Measurements from ENCODE around the gene OR2AT4.

Gene OR2AT4
- 0 reads per million in 3 donors for total RNA-seq

DNA sequence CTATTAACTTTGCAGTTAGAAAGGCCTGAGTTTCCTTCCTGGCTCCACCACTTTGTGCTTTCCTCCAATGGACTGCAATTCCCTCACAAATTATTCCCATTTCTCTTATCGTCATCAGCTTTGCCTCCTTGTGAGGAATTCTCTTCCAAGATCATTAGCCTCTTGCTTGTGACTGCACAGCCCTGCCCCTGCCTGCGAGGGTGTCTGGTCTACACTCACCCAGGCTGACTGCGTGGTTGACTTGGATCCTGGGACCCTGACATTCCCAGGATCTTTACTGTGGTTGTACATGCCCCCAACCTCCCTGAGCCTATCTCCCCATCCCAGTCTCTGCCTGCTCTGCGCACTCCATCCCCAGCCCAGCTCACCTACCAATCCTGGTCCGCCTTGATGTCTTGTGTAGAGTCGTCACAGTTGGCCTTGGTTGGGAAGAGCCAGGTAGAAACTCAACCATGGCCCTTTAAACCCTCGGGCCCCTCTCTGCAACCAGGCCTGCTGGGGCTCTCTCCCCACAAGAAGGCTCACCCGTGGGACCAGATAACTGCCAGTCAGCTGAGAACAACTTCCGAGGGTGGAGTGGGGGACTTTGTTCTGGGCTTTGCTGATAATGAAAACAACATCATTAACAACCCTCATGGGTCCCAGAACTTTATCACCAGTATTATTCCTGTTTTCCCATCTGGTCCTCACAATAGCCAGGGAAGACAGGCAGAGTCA, at the start of gene OR2AT4:
TSS of gene OR2AT4 (minus strand) at position 421 of the 717 bp plus-strand sequence.
- Histone ChIP-seq H3K4me3 (ENCODE audit: insufficient read depth, low read depth, low read length, poor library complexity, severe bottlenecking) (no peak within 1 kb of the TSS), H3K4me1 (ENCODE audit: control insufficient read depth, insufficient read depth, low read length, poor library complexity, severe bottlenecking) (no peaks in the 10 kb centered on the region), H3K36me3 (ENCODE audit: control insufficient read depth, insufficient read depth, low read length) (no peaks in the 10 kb centered on the region), H3K27me3 (replicated peaks; ENCODE audit: control insufficient read depth, insufficient read depth, low read length, poor library complexity, severe bottlenecking) (peaks cover 5% of the 10 kb centered on the region), H3K27ac (ENCODE audit: insufficient read depth, low read length, poor library complexity, severe bottlenecking) (no peak within 1 kb of the TSS), H3K9me3 (ENCODE audit: control insufficient read depth, low read length) (no peaks in the 10 kb centered on the region)
- DNase-seq: no peak

DNA sequence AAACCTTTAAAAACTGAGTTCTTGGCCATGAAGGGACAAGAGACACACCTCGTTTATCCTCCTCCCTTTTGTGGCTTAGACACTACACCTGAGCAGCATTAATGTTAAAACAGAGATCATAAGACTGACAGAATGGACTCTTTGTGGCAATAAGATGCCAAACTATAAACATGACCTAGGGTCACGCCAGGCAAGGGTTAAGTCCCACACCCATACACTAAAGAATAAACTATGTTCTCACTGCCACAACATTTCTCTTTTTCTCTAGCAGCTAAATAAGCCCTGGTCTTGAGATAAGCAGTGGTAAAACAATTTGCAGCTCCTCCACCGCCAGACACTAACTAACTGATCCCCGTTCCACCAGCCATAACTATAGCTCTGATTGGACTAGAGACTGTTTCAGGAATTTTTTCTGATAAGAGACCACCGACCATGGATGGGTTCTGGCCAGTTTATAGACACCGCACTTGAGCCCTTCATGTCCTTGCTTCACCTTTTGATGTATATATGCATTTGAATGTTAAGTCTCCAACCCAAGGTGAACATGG, 49.4 kb upstream of the OR2AT4 start:
- H3K36me3 ChIP-seq (ENCODE audit: control insufficient read depth, insufficient read depth, low read length): no peaks in the 10 kb centered on the region
- DNase-seq: no peak

DNA sequence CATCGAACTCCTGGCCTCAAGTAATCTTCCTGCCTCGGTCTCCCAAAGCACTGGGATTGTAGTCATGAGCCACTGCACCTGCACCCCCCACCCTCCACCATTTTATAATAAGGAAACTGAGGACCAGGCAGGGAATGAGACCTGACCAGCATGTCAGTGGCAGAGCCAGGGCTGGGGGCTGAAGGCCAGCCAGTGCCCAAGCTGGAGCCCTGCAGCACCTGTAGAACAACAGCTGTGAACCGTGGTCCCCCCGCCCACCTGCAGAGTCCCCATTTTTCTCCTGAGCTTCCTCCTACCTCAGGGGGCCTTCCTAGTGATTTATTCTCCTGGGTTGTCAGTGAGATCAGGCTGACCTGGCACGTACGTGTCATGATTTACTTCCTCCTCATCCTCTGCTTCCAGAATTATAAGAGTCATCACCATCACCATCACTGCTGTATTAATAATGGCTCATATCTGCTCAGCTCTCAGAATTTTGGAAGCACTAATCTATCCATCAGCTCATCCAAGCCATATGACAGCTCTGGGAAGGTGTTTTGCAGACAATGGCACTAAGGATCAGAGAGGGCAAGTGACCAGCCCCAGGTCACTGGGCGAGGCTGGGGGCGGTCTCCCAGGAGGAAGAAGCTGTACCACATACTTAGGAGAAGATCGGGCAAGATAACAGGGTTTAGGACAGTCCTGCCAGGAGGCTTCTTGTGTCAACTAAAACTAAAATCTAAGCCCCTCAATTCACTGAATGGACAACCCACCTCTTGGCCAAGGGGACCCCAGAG, 48.7 kb upstream of the OR2AT4 start:
- no peak for DNase-seq
- Histone ChIP-seq H3K4me3 (ENCODE audit: insufficient read depth, low read depth, low read length, poor library complexity, severe bottlenecking) (no peak overlapping the region), H3K9me3 (ENCODE audit: control insufficient read depth, low read length) (no peaks in the 10 kb centered on the region), H3K27ac (ENCODE audit: insufficient read depth, low read length, poor library complexity, severe bottlenecking) (no peak overlapping the region), H3K27me3 (replicated peaks; ENCODE audit: control insufficient read depth, insufficient read depth, low read length, poor library complexity, severe bottlenecking) (no peaks in the 10 kb centered on the region), H3K36me3 (ENCODE audit: control insufficient read depth, insufficient read depth, low read length) (no peaks in the 10 kb centered on the region), H3K4me1 (ENCODE audit: control insufficient read depth, insufficient read depth, low read length, poor library complexity, severe bottlenecking) (peaks cover 22% of the 10 kb centered on the region)

More for the DNA sequence above, 49.4 kb upstream of the OR2AT4 start:
- Histone ChIP-seq H3K9me3 (ENCODE audit: control insufficient read depth, low read length) (no peaks in the 10 kb centered on the region), H3K27ac (ENCODE audit: insufficient read depth, low read length, poor library complexity, severe bottlenecking) (no peak overlapping the region), H3K4me1 (ENCODE audit: control insufficient read depth, insufficient read depth, low read length, poor library complexity, severe bottlenecking) (peaks cover 18% of the 10 kb centered on the region), H3K27me3 (replicated peaks; ENCODE audit: control insufficient read depth, insufficient read depth, low read length, poor library complexity, severe bottlenecking) (no peaks in the 10 kb centered on the region), H3K4me3 (ENCODE audit: insufficient read depth, low read depth, low read length, poor library complexity, severe bottlenecking) (no peak overlapping the region)

DNA sequence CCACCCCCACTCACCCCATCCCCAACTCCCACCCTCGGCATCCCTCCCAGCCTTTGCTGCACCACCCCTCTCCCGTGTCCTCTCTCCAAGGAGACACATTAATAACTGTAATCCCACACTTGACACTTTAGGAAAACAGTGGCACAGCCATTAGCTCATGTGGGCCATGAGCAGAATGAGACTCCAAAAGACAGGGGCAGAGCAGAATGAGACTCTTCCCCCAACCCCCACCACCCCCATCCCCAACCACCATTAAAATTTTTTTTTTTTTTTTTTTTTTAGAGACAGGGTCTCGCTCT, 48.0 kb upstream of the OR2AT4 start:
- no peaks in the 10 kb centered on the region for H3K27me3 ChIP-seq (replicated peaks; ENCODE audit: control insufficient read depth, insufficient read depth, low read length, poor library complexity, severe bottlenecking)
- no peaks in the 10 kb centered on the region for H3K9me3 ChIP-seq (ENCODE audit: control insufficient read depth, low read length)
- peaks cover 22% of the 10 kb centered on the region for H3K4me1 ChIP-seq (ENCODE audit: control insufficient read depth, insufficient read depth, low read length, poor library complexity, severe bottlenecking)
- H3K27ac ChIP-seq (ENCODE audit: insufficient read depth, low read length, poor library complexity, severe bottlenecking): no peak overlapping the region
- no peak for DNase-seq
- no peak overlapping the region for H3K4me3 ChIP-seq (ENCODE audit: insufficient read depth, low read depth, low read length, poor library complexity, severe bottlenecking)
- no peaks in the 10 kb centered on the region for H3K36me3 ChIP-seq (ENCODE audit: control insufficient read depth, insufficient read depth, low read length)

DNA sequence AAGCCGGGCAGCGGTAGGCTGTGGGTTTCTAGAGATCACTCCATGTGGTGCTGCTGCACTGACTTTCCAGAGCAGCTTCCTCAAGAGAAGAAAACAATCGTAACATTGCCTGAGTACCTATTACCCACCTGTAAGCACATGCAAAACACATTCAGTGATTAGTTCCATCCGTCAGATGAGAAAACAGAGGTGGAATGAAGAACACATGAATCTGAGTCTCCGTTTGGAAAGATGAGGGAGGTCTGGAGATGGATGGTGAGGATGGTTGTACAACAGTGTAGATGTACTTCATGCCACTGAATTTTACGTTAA, 46.7 kb upstream of the OR2AT4 start:
- Histone ChIP-seq H3K4me1 (ENCODE audit: control insufficient read depth, insufficient read depth, low read length, poor library complexity, severe bottlenecking) (peaks cover 22% of the 10 kb centered on the region), H3K27ac (ENCODE audit: insufficient read depth, low read length, poor library complexity, severe bottlenecking) (no peak overlapping the region), H3K4me3 (ENCODE audit: insufficient read depth, low read depth, low read length, poor library complexity, severe bottlenecking) (no peak overlapping the region), H3K27me3 (replicated peaks; ENCODE audit: control insufficient read depth, insufficient read depth, low read length, poor library complexity, severe bottlenecking) (no peaks in the 10 kb centered on the region), H3K9me3 (ENCODE audit: control insufficient read depth, low read length) (no peaks in the 10 kb centered on the region), H3K36me3 (ENCODE audit: control insufficient read depth, insufficient read depth, low read length) (no peaks in the 10 kb centered on the region)
- DNase-seq: no peak

DNA sequence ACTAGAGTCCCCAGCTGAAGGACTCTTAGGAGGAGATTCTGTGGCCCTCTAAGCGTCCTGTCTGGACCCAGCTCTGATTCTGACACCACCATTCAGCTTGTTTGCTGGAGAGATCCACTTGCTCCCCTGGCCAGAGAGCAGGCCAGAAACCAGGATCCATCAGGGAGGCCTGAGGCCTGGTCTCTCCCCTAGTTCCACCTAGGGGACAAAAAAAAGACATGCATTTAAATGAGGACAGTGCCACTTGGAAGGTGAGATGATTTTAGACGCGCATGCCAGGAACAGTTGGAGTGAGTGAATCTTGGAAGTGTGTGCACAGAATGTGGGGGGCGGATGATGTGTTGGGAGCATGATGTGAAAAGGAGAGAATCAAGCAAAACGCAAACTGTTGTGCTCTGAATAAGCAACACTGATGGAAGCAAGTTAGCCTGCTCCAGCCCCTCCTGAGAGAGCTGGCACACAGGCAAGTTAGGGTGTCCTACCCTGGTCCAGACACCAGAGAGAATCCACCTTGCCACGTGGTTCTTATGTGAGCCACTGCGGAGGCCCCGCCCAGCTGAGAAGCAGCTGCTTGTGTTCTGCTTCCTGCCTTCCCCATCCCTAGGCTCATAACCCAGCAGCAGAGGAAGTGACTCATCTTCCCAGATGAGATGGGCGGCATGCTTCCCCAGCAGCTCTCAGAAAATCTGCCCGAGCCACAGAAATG, 46.2 kb upstream of the OR2AT4 start:
- DNase-seq: peak; percentile 41 to 57 (median 44)
- no peak overlapping the region for H3K27ac ChIP-seq (ENCODE audit: insufficient read depth, low read length, poor library complexity, severe bottlenecking)

DNA sequence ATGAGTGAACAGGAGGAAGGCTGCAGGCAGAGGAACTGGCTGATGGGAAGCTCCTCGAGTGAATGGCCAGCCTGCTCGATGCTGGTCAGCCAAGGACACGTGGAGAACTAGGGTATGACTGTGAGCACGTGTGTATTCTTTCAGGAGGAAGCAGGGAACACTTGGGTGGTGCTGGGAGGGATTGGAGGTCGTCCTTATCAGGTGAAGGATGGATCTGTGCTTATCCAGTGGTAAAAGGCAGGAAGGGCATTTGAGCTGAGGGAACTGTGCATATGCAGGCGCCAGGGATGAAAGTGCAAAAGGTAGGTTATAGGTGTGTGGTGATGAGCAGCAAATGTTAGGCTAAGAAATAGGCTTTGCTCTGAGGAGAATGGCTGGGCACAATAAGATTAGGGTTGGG, 44.5 kb upstream of the OR2AT4 start:
- no peaks in the 10 kb centered on the region for H3K27me3 ChIP-seq (replicated peaks; ENCODE audit: control insufficient read depth, insufficient read depth, low read length, poor library complexity, severe bottlenecking)
- no peak overlapping the region for H3K27ac ChIP-seq (ENCODE audit: insufficient read depth, low read length, poor library complexity, severe bottlenecking)
- DNase-seq: no peak
- H3K4me1 ChIP-seq (ENCODE audit: control insufficient read depth, insufficient read depth, low read length, poor library complexity, severe bottlenecking): peaks cover 22% of the 10 kb centered on the region
- no peaks in the 10 kb centered on the region for H3K36me3 ChIP-seq (ENCODE audit: control insufficient read depth, insufficient read depth, low read length)
- H3K4me3 ChIP-seq (ENCODE audit: insufficient read depth, low read depth, low read length, poor library complexity, severe bottlenecking): no peak overlapping the region
- H3K9me3 ChIP-seq (ENCODE audit: control insufficient read depth, low read length): no peaks in the 10 kb centered on the region

More for the DNA sequence above, 46.2 kb upstream of the OR2AT4 start:
- no peaks in the 10 kb centered on the region for H3K36me3 ChIP-seq (ENCODE audit: control insufficient read depth, insufficient read depth, low read length)
- H3K4me1 ChIP-seq (ENCODE audit: control insufficient read depth, insufficient read depth, low read length, poor library complexity, severe bottlenecking): peaks cover 22% of the 10 kb centered on the region
- no peaks in the 10 kb centered on the region for H3K9me3 ChIP-seq (ENCODE audit: control insufficient read depth, low read length)
- H3K27me3 ChIP-seq (replicated peaks; ENCODE audit: control insufficient read depth, insufficient read depth, low read length, poor library complexity, severe bottlenecking): no peaks in the 10 kb centered on the region
- H3K4me3 ChIP-seq (ENCODE audit: insufficient read depth, low read depth, low read length, poor library complexity, severe bottlenecking): peak overlapping the region; percentile 2

DNA sequence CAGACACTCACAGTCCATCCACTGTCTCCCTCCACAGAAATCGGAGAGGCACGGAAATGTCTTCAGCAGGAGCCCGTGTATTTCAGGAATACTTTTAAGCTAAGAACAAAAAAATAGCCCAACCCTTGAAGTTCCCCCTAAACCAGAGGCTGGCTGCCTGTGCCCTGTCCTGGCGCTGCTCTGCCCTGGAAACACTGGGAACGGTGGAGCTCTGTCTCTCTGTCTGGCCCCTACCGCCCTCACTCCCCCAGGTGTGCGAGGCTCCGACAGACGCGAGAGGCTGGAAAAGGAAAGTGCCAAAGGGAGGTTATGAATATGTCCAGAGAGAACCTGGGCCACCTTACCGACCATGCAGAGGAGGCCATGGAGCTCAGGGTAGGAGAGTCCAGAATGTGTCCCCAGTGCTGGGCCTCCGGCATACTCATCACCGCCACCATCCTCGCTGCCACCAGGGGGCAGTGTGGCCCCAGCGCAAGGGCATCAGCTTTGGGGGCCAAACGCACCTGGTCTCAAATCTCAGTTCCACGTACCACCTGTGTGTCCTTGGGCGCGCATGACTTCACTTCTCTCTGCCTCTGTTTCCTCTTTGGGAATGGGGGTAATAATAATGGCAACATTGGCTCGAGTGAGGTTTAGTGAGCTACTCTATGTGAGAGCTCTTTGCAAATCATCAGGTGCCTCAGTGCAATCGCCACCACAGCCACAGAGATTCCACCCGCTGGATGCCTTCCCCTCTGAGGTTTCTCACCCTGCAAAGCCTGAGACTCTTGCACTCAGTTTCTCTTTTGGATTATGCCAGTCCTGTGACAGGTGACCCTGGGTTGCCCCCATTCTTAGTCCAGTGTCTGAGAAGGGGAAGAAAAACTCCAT, 43.8 kb upstream of the OR2AT4 start:
- H3K27ac ChIP-seq (ENCODE audit: insufficient read depth, low read length, poor library complexity, severe bottlenecking): no peak overlapping the region

DNA sequence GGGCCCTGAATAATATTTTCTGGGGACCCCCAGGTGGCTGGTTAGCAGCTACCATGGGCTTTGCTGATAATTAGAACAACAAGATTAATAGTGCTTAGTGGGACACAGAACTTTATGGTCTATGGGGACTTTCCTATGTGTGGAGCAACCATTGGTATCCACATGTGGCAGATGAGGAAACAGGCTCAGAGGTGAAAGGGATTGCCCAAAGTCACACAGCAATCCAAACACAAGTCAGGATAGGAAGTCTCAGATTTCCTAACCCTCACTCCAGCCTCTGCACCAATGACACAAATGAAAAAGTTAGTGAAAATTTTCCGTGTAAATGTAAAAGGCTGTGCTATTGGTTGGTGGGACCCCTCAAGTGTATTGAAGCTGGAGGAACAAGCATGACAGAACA, 39.0 kb upstream of the OR2AT4 start:
- no peak for DNase-seq
- H3K36me3 ChIP-seq (ENCODE audit: control insufficient read depth, insufficient read depth, low read length): no peaks in the 10 kb centered on the region
- no peak overlapping the region for H3K4me3 ChIP-seq (ENCODE audit: insufficient read depth, low read depth, low read length, poor library complexity, severe bottlenecking)
- H3K27me3 ChIP-seq (replicated peaks; ENCODE audit: control insufficient read depth, insufficient read depth, low read length, poor library complexity, severe bottlenecking): no peaks in the 10 kb centered on the region
- H3K4me1 ChIP-seq (ENCODE audit: control insufficient read depth, insufficient read depth, low read length, poor library complexity, severe bottlenecking): peaks cover 3% of the 10 kb centered on the region
- H3K27ac ChIP-seq (ENCODE audit: insufficient read depth, low read length, poor library complexity, severe bottlenecking): no peak overlapping the region
- no peaks in the 10 kb centered on the region for H3K9me3 ChIP-seq (ENCODE audit: control insufficient read depth, low read length)

More for the DNA sequence above, 43.8 kb upstream of the OR2AT4 start:
- Histone ChIP-seq H3K4me3 (ENCODE audit: insufficient read depth, low read depth, low read length, poor library complexity, severe bottlenecking) (no peak overlapping the region), H3K9me3 (ENCODE audit: control insufficient read depth, low read length) (no peaks in the 10 kb centered on the region), H3K27me3 (replicated peaks; ENCODE audit: control insufficient read depth, insufficient read depth, low read length, poor library complexity, severe bottlenecking) (no peaks in the 10 kb centered on the region), H3K4me1 (ENCODE audit: control insufficient read depth, insufficient read depth, low read length, poor library complexity, severe bottlenecking) (peaks cover 22% of the 10 kb centered on the region), H3K36me3 (ENCODE audit: control insufficient read depth, insufficient read depth, low read length) (no peaks in the 10 kb centered on the region)
- peak; percentile 50 to 59 (median 55) for DNase-seq
